DMS79 (cell line): ENCODE measurements around the gene G2E3.

Experiments used
- DNase-seq: peaks from one replicate; lab custom pipeline; 2025; lab: John Stamatoyannopoulos, UW

The G2E3 gene

GRCh38 chr14:30655658-30656057 is 96.7 kb downstream of the G2E3 start:
- no peak for DNase-seq

DNA sequence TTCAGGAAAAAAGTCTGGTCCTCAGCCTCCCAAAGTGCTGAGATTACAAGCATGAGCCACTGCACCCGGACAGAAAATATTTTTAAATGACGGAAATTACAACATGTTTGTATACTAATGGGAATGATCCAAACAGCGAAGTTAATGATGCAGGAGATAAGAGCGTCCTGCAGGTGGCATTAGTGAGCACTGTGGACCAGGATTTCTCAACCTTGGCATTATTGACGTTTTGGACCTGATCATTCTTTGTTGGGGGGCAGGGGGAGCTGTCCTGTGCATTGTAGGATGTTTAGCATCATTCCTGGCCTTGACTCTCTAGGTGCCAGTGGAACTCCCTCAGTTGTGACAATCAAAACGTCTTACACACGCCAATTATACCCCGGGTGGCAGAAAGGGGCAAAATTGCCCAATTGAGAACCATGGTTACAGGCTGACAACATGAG is 97.3 kb downstream of the G2E3 start:
- no peak for DNase-seq

DNA sequence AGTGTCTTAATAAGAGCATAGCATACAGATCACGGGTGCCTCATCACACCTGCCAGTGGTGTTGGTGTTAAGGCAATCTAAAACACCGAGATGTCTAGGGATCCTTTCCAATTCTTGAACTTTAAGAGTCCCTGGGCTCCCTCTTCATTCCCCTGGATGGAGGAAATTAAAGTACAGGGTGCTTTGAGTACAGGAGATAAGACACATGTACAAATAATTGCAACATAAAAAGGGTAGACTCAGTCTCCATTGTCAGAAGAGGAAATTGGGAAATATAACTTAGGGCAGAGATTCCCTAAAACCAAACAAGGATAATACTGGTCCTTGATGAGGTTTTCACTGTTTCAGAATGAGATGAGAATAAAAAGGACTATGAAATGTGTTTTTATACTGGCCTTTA is 98.1 kb downstream of the G2E3 start:
- no peak for DNase-seq

DNA sequence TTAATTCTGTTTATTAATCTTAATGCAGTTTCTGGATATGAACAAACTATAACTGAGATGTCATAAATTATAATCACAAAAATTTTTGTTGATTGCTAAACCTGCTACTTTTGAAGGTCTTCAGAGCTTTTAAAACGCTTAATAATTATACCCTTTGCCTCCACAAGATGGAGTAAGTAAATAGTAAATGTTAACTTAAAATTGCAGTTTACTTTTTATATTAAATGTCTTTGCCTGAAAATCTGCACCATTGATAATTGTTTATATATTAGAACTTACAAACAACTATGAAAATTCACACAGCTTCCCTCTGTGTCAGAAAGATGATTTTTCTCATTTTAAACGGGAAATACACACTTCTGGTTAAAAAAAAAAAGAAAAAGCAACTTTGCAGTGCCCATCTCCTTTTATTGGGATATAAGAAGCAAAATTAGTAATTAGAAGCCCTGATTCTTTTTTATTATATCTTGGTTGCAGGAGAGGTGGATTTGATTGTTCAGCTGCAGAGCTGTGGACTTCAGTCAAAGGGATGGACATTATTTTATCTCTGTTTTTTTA is 98.7 kb downstream of the G2E3 start:
- no peak for DNase-seq

- no peak for DNase-seq
Measured at GRCh38 chr14:30658645-30659044, 99.7 kb downstream of the G2E3 start.

- DNase-seq = no peak
Measured at GRCh38 chr14:30669594-30669993, 110.6 kb downstream of the G2E3 start.
